Neural cell (in vitro differentiated cells): ENCODE data around the gene ANGPT4.

ENCODE experiments used
- EP300 ChIP-seq: fragments of 450-650 bp; conservative IDR thresholded peaks from 2 replicates; pipeline ENCODE4 v1.6.1; 2014; ENCODE audit warnings: antibody characterized with exemption, mild to moderate bottlenecking, moderate library complexity; ENCODE audit not compliant: poor library complexity, severe bottlenecking
- EZH2 ChIP-seq: fragments of 200-600, 300-800 bp; shearing (Covaris generic), sonication (generic); IDR thresholded peaks from 2 replicates; pipeline ENCODE4 v1.6.1; 2014; ENCODE audit warnings: antibody characterized with exemption, low read length, borderline replicate concordance, mild to moderate bottlenecking; ENCODE audit not compliant: insufficient read depth, poor library complexity, severe bottlenecking
- SMC3 ChIP-seq: fragments of 450-650 bp; conservative IDR thresholded peaks from 2 replicates; pipeline ENCODE4 v1.6.1; 2014; ENCODE audit warnings: antibody characterized with exemption, mild to moderate bottlenecking, moderate library complexity; ENCODE audit not compliant: poor library complexity
- TF ChIP-seq, protein P1 (sequence below): fragments of 450-650 bp; IDR thresholded peaks from 2 replicates; pipeline ENCODE4 v1.5.1; 2014; ENCODE audit warnings: antibody characterized with exemption, mild to moderate bottlenecking, moderate library complexity; ENCODE audit not compliant: poor library complexity, severe bottlenecking

DNA sequence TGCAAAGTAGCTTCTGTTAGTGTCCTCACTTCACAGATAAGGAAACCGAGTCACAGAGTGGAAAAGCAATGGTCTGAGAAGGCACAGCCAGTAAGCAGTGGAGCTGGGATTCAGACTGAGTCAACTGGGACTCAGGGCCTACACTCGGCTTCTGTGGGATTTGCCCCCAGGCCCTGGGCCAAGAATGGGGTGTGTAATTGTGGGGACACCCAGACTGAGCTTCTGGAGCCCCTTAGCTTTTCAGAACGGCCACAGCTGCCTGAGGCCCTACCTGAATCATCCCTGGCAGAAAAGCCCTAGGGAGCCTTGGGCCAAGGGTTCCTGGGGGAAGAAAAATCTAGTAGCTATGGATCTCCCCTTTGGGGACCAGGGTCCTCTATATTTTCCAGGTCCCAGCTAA is 6.5 kb downstream of the ANGPT4 start:
- TF ChIP-seq, protein P1, sequence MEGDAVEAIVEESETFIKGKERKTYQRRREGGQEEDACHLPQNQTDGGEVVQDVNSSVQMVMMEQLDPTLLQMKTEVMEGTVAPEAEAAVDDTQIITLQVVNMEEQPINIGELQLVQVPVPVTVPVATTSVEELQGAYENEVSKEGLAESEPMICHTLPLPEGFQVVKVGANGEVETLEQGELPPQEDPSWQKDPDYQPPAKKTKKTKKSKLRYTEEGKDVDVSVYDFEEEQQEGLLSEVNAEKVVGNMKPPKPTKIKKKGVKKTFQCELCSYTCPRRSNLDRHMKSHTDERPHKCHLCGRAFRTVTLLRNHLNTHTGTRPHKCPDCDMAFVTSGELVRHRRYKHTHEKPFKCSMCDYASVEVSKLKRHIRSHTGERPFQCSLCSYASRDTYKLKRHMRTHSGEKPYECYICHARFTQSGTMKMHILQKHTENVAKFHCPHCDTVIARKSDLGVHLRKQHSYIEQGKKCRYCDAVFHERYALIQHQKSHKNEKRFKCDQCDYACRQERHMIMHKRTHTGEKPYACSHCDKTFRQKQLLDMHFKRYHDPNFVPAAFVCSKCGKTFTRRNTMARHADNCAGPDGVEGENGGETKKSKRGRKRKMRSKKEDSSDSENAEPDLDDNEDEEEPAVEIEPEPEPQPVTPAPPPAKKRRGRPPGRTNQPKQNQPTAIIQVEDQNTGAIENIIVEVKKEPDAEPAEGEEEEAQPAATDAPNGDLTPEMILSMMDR = no peak
- no peak for TF ChIP-seq EZH2
- TF ChIP-seq EP300 = no peak
- TF ChIP-seq SMC3 = no peak
